Activated T-helper 2 cell treated with anti-CD3 and anti-CD28 coated beads, Interferon-gamma antibody, Interleukin-2, Interleukin-4, amounts not matched to agents 10 μg/mL and 5 μg/mL and 100 μg/mL, durations not matched to agents 14 hours and 24 hours and 36 hours (primary cell): ENCODE measurements around the gene DHX16. TPM values are rescaled to one million over a fixed set of nuclear protein-coding genes. Genes with fewer than 3 reads are reported as not detected.
"Not testable (repeated sequence)": the region's sequence is repeated elsewhere in the genome, so short reads cannot be mapped to it uniquely, and the experiment has no call there.

Experiments used
- DNase-seq: peaks from one replicate; pipeline ENCODE4 v3.0.0; 2021; ENCODE audit warnings: low spot score
- H3K27ac Mint-ChIP-seq: one replicate; pipeline ENCODE4 v1.8.0; 2021; ENCODE audit warnings: mixed read lengths
- H3K27me3 Mint-ChIP-seq: one replicate; pipeline ENCODE4 v1.8.0; 2021; ENCODE audit warnings: low read depth, mixed read lengths
- H3K36me3 Mint-ChIP-seq: one replicate; pipeline ENCODE4 v1.8.0; 2021; ENCODE audit warnings: low read depth, mixed read lengths
- H3K4me1 Mint-ChIP-seq: one replicate; pipeline ENCODE4 v1.8.0; 2021; ENCODE audit warnings: low read depth, mixed read lengths
- H3K4me3 Mint-ChIP-seq: one replicate; pipeline ENCODE4 v1.8.0; 2021; ENCODE audit warnings: low read depth, mild to moderate bottlenecking, moderate library complexity, mixed read lengths
- H3K9me3 Mint-ChIP-seq: one replicate; pipeline ENCODE4 v1.8.0; 2021; ENCODE audit warnings: mixed read lengths
- intact Hi-C: fragments of 100-400 bp; cut with micrococcal nuclease; formaldehyde crosslinking; loops from one replicate; pipeline ENCODE4 v1.15.1; 2023
- total RNA-seq: library from RNA; stranded (reverse); gene quantifications from 2 replicates; pipeline ENCODE4 v1.2.3, GENCODE V29; 2022

DHX16 gene
- 48.4 and 48.5 TPM in 2 replicates for total RNA-seq

DNA sequence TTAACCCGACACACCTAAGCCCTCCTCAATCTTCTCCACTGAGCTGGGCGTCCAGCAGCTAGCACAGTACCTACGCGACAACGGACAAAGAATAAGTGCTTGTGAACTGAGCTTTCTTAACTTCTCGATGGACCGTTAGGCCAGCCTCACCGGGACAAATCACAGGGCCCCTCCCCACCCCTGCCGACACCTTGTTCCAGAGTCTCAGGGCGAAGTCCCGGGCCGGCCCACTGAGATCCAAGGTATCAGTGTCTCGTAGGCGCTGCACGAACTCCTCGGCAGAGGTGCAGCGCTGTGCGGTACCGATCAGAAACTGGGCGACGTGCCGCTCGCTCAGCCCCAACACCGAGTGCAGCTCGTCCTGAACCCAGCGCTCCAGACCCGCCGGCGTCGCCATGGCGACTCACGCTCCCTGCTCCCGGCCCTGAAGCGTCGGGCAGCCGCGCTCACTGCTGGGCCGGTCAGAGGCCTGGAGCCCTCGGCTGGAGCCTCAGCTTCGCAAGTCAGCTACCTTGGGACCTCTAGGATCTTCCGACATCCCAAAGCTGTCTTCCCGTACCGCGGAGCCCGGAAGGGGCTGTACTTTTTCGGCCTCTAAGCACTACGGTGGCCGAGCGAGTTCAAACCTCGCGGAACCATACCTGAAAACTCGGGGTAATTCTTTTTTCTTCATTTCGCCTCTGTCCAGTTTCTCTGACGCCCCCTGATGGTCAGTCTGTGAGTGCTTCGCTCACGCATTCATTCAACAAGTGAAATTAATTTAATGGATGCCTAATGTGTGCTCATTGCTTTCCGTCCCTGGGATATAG lies at the start of gene DHX16:
Gene DHX16, minus strand, starts transcription at position 562 of the 809 bp plus-strand sequence. Its CDS starts 165 bp downstream, at position 397.
- Mint-ChIP-seq H3K9me3 (no peaks in the 10 kb centered on the region), H3K4me3 (peak within 1 kb of the TSS; percentile 91), H3K4me1 (peaks cover 20% of the 10 kb centered on the region), H3K27ac (peak within 1 kb of the TSS; percentile 68), H3K27me3 (no peaks in the 10 kb centered on the region), H3K36me3 (peaks cover 36% of the 10 kb centered on the region)
- peak; percentile 87 for DNase-seq
- intact Hi-C loops: loop anchor here (1.0 kb wide), 2 partner anchors 10 to 25 kb away; partner anchors contain the start of gene C6orf136

DNA sequence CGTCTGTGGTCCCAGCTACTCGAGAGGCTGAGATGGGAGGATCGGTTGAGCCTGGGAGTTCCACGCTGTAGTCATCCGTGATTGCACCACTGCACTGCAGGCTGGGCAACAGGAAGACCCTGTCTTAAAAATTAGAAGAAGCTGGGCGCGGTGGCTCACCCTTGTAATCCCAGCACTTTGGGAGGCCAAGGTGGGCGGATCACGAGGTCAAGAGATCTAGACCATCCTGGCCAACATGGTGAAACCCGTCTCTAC lies 49.1 kb upstream of the DHX16 start:
- H3K9me3 Mint-ChIP-seq, DNase-seq, H3K27me3 Mint-ChIP-seq: not testable (repeated sequence)
- Mint-ChIP-seq H3K4me1 (peaks cover 43% of the 10 kb centered on the region), H3K36me3 (peaks cover 71% of the 10 kb centered on the region), H3K4me3 (peak overlapping the region; percentile 93), H3K27ac (peak overlapping the region; percentile 97)
- intact Hi-C loops: loop anchor here (1.0 to 5.0 kb wide), 3 partner anchors 43 to 235 kb away; partner anchors contain the start of gene HLA-E

DNA sequence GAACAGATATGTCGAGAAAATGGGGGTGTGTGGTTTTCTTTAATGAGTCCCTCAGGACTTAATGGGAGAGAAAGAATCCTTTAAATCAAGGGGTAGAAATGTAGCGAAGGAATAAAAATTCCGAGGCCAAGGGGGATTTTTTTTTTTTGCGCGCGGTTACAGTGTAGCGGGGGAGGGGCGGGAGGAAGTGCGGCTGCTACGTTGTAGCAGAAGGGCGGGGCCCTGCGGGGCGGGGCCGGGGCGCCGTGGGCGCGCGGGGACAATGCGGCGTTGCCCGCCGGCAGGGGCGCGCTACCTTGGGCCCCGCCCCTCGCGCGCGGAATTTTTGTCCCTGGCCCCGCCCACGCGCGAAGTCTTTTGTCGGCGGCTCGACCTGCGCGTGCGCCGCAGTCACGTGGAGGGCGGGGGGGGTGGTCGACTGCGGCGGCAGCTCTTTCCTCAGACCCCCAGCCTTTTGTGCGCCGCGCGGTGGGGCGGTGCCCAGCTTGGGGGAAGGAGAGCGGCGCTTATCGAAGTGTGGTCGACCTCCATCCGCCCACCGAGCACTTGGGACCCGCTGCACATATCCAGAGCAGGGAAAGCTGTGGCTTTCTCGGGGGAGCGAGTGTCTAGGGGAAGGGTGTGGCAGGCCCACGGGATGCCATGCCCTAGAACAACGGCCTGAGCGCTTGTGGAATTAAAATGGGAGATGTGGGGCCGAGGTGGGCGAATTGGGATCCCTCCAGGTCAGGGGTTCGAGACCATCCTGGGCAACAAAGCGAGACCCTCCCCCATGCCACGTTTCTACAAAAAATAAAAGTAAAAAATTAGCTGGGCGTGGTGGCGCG lies 48.6 kb upstream of the DHX16 start:
- Mint-ChIP-seq H3K36me3 (peaks cover 70% of the 10 kb centered on the region), H3K4me3 (peak overlapping the region; percentile 93), H3K27me3 (no peaks in the 10 kb centered on the region), H3K9me3 (no peaks in the 10 kb centered on the region), H3K4me1 (peaks cover 48% of the 10 kb centered on the region), H3K27ac (peak overlapping the region; percentile 97)
- intact Hi-C loops: loop anchor here (1.0 to 5.0 kb wide), 5 partner anchors 16 to 234 kb away; partner anchors contain the start of gene HLA-E
- peak; percentile 90 for DNase-seq

DNA sequence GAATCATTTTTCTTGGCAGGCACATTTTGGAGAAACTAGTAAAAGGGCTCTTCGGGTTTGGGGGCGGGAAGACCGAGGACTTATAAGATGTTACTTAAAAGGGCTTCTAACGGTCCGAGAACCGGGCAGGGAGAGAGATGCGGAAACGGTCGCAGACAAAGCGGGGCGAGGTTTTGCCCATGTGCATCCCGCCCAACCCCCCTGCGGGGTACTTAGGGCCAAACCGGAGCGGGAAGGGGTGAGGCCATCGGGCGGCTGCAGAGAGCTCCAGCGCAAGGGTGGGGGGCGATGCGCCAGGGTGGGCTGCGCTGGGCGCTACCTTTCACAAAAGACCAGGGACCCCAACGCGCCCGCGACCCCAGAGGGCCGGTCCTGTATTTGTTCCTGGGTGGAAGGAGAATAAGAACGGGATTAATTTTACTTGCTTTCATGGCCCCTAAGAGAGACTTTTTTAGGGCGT lies 48.0 kb upstream of the DHX16 start:
- no peaks in the 10 kb centered on the region for H3K27me3 Mint-ChIP-seq
- H3K36me3 Mint-ChIP-seq: peaks cover 69% of the 10 kb centered on the region
- peaks cover 52% of the 10 kb centered on the region for H3K4me1 Mint-ChIP-seq
- peak overlapping the region; percentile 93 for H3K4me3 Mint-ChIP-seq
- no peaks in the 10 kb centered on the region for H3K9me3 Mint-ChIP-seq
- peak; percentile 56 for DNase-seq
- intact Hi-C loops: loop anchor here (1.0 to 5.0 kb wide), 5 partner anchors 17 to 233 kb away; partner anchors contain the start of genes HLA-E and PRR3
- peak overlapping the region; percentile 97 for H3K27ac Mint-ChIP-seq

DNA sequence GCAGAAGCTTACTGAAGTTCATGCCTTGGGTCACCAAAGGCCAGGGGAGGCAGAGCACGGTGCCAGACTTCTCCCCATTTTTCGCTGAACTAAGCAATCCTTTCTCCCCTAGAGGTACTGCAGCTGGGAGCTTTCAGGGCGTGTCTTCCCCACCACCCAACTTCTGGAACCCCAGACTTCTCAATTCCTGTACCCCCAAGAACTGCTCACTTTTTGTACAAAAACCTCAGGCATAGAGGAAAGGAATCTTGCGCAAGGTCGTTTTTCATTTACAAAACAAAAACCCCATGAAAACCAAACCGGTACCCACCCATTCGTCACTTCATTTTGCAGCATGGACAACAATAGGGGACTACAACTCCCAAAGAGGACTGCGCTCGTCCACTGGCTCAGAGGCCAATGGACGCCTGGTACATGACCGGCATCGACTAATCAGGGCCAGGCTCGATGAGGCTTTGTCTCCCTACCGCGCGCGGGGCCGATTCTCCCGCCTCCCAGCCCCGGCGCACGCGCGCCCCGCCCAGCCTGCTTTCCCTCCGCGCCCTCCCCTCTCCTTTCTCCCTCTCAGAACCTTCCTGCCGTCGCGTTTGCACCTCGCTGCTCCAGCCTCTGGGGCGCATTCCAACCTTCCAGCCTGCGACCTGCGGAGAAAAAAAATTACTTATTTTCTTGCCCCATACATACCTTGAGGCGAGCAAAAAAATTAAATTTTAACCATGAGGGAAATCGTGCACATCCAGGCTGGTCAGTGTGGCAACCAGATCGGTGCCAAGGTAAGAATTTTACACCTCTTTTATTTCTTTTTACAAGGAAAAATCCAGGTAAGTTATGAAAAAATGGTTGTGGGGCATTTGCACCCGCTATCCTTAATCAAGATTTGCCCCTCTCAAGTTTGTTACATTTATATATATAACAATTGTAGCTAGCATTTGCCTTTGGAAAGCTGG lies 47.3 kb upstream of the DHX16 start, which contains the start of gene TUBB:
Gene TUBB, plus strand, starts transcription at position 562 of the 947 bp plus-strand sequence. Its CDS starts 155 bp downstream, at position 717.
- Mint-ChIP-seq H3K27ac (peak within 1 kb of the TSS; percentile 97), H3K27me3 (no peaks in the 10 kb centered on the region), H3K4me3 (peak within 1 kb of the TSS; percentile 93), H3K36me3 (peaks cover 69% of the 10 kb centered on the region), H3K4me1 (peaks cover 51% of the 10 kb centered on the region), H3K9me3 (no peaks in the 10 kb centered on the region)
- DNase-seq: peak; percentile 95
- intact Hi-C loops: loop anchor here (1.0 to 5.0 kb wide), 4 partner anchors 148 to 233 kb away; partner anchors contain the start of genes ABCF1, HLA-E and PRR3

DNA sequence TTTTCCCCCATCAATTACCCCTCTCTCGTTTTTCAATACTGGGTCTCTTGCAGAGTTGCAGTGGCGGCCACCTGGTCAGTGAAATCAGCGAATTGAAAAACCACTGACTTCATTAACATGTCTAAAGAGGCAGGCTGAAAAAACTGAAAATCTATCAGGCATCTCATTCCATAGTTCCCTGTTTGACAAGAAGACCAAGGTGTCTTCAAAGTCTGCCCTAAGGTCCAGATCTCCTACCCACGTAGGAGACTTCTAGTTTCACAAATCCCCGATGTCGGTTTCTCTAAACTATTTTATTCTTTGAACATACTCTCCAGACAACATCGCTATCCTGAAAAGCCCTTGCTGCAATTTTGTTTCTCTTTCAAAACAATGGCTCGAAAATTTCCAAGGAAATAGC lies 46.5 kb upstream of the DHX16 start:
- H3K36me3 Mint-ChIP-seq: peaks cover 69% of the 10 kb centered on the region
- H3K27me3 Mint-ChIP-seq: no peaks in the 10 kb centered on the region
- no peak for DNase-seq
- intact Hi-C loops: loop anchor here (5.0 kb wide), 1 partner anchor 147 kb away; the partner anchor contains the start of gene ABCF1
- peak overlapping the region; percentile 97 for H3K27ac Mint-ChIP-seq
- peak overlapping the region; percentile 93 for H3K4me3 Mint-ChIP-seq
- no peaks in the 10 kb centered on the region for H3K9me3 Mint-ChIP-seq
- H3K4me1 Mint-ChIP-seq: peaks cover 49% of the 10 kb centered on the region

DNA sequence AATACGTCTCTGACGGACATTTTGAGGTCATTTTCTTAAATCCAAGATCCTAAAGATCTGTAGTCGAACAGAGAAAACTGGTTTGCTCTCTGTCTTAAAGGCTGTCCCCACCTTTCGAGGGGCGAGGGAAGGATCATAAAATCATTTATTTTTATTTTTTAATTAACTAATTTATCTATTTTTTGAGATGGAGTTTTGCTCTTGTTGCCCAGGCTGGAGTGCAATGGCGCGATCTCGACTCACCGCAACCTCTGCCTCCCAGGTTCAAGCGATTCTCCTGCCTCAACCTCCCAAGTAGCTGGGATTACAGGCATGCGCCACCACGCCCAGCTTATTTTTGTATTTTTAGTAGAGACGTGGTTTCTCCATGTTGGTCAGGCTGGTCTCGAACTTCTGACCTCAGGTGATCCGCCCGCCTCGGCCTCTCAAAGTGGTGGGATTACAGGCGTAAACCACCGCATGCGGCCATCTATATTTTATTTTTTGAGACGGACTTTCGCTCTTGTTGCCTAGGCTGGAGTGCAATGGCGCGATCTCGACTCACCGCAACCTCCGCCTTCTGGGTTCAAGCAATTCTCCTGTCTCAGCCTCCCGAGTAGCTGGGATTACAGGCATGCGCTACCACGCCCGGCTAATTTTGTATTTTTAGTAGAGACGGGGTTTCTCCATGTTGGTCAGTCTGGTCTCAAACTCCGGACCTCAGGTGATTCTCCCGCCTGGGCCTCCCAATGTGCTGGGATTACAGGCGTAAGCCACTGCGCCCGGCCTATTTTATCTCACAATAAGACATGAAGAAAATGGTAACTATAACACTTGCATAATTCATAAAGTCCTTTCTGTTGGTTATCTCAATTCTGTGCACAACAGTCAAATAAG lies 45.3 kb upstream of the DHX16 start:
- not testable (repeated sequence) for H3K27me3 Mint-ChIP-seq, H3K9me3 Mint-ChIP-seq, DNase-seq
- Mint-ChIP-seq H3K4me3 (peak overlapping the region; percentile 95), H3K36me3 (peaks cover 68% of the 10 kb centered on the region), H3K4me1 (peaks cover 42% of the 10 kb centered on the region), H3K27ac (peak overlapping the region; percentile 95)
- intact Hi-C loops: loop anchor here (1.0 to 5.0 kb wide), 5 partner anchors 31 to 146 kb away; partner anchors contain the start of genes ABCF1, C6orf136, MRPS18B and PPP1R10

DNA sequence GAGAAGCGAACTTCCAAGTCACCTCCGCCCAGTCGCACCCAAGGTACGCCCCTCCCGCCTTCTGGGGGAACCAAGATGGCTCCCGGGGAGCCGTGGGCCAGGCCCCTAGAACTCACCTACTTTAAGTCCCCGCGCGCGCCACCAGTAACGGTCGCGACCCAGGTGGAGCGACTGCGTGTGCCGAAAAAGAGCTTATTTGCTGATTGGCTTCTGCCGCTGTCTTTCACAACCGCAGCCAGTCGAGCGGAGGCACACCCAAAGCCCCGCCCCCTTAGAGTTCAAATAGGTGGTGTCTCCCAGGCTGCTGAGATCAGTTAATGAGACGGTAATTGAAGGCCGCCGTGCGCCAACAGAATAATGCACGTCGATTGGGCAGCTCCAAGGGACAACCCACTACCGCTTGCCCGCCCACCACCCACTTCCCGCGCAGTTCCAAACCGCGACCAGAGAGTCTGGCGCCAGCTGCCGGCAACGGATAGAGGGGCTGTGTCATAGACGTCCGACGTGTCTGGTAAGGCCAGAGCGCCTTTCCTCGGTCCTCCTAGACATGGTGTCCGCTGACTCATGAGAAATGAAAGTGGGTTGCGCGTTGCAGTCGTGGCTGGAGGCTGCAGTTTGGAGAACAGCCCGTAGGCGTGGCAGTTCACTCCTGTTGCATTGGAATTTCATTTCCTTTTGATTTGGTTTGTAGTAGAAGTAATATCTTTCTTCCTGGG lies 44.5 kb upstream of the DHX16 start, which contains the start of gene MDC1:
Gene MDC1, minus strand, starts transcription at position 153 of the 716 bp plus-strand sequence. CDS start 2,106 bp downstream, outside the sequence.
- intact Hi-C loops: loop anchor here (1.0 to 5.0 kb wide), 5 partner anchors 30 to 145 kb away; partner anchors contain the start of genes ABCF1, C6orf136, MRPS18B and PPP1R10
- DNase-seq: peak; percentile 100
- Mint-ChIP-seq H3K27ac (peak within 1 kb of the TSS; percentile 98), H3K4me3 (peak within 1 kb of the TSS; percentile 95), H3K27me3 (no peaks in the 10 kb centered on the region), H3K36me3 (peaks cover 68% of the 10 kb centered on the region), H3K4me1 (peaks cover 43% of the 10 kb centered on the region), H3K9me3 (no peaks in the 10 kb centered on the region)

DNA sequence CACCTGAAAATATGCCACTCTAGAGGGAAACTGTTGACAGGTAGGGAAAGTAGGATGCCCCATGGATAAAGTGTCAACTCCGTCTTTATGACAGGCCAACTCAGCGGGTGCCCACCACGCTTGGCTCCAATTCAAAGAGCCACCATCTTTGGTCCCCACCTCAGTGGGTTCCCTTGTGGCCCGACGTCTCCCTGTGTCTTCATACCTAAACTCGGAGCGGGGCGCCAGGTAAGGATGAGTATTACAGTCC lies 44.0 kb upstream of the DHX16 start:
- DNase-seq: no peak

DNA sequence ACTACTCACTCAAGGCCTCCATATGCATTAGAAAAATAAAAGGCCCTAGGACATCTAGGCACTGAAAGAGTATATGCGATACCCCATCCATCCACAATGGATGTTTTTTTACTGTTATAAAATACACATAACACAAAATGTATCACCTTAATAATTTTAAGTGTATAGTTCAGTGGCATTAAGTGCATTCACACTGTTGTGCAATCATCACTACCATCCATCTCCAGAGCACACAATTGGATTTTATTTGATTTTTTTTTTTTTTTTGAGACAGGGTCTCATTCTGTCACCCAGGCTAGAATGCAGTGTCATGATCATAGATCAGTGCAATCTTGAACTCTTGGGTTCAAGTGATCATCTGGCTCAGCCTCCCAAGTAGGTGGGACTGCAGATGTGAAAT lies 41.5 kb upstream of the DHX16 start:
- no peaks in the 10 kb centered on the region for H3K27me3 Mint-ChIP-seq
- peaks cover 71% of the 10 kb centered on the region for H3K36me3 Mint-ChIP-seq
- no peak overlapping the region for H3K4me3 Mint-ChIP-seq
- intact Hi-C loops: no loop called here
- H3K9me3 Mint-ChIP-seq: no peaks in the 10 kb centered on the region
- peaks cover 52% of the 10 kb centered on the region for H3K4me1 Mint-ChIP-seq
- H3K27ac Mint-ChIP-seq: no peak overlapping the region
- no peak for DNase-seq

More for the DNA sequence above, 44.0 kb upstream of the DHX16 start:
- H3K9me3 Mint-ChIP-seq: no peaks in the 10 kb centered on the region
- H3K4me3 Mint-ChIP-seq: peak overlapping the region; percentile 95
- peaks cover 48% of the 10 kb centered on the region for H3K4me1 Mint-ChIP-seq
- peak overlapping the region; percentile 98 for H3K27ac Mint-ChIP-seq
- intact Hi-C loops: loop anchor here (1.0 to 5.0 kb wide), 5 partner anchors 30 to 145 kb away; partner anchors contain the start of genes ABCF1, C6orf136, MRPS18B and PPP1R10
- no peaks in the 10 kb centered on the region for H3K27me3 Mint-ChIP-seq
- H3K36me3 Mint-ChIP-seq: peaks cover 68% of the 10 kb centered on the region
